HCT116 (cell line): ENCODE measurements around the gene STK32C. TPM values are rescaled to one million over a fixed set of nuclear protein-coding genes. Genes with fewer than 3 reads are reported as not detected.

Experiments
- ATAC-seq: fragments of 200-7000 bp; cut with Tn5 transposase; 2 replicates; pipeline ENCODE4 v1.9.1; 2020; ENCODE audit warnings: mild to moderate bottlenecking, moderate library complexity
- BruUV-seq: library from RNA; stranded (reverse); fragments of 400-500 nt; replicated peaks from 2 replicates; lab custom pipeline; 2021; lab: Mats Ljungman, UMichigan
- CTCF ChIA-PET: fragments of 300-600 bp; sonication (Branson Sonifier 250); formaldehyde crosslinking; loops from one replicate; lab custom pipeline; 2021; ENCODE audit warnings: antibody characterized with exemption; lab: Charles Lee
- POLR2A ChIA-PET: fragments of 300-600, 350-600 bp; sonication (Branson Sonifier 250); formaldehyde crosslinking; loops from one replicate; lab custom pipeline; 2021; ENCODE audit warnings: antibody characterized with exemption; lab: Charles Lee
- RAD21 ChIA-PET, 2 experiments: fragments of 300-600 bp; sonication (Branson Sonifier 250); formaldehyde crosslinking; loops; one replicate each; lab custom pipeline; 2023; ENCODE audit warnings: low total read pairs in 2 of 2; ENCODE audit not compliant: uncharacterized antibody in 2 of 2, unreplicated experiment in 2 of 2, low non-redundant PET in 1 of 2; lab: Charles Lee
- DNase-seq: peaks from one replicate; pipeline ENCODE4 v3.0.0-alpha.2; 2010; ENCODE audit warnings: low read depth, low spot score
- H2AFZ ChIP-seq: fragments of 200-600 bp; shearing (Covaris generic), sonication (generic); 2 replicates; pipeline ENCODE4 v1.6.1; 2017; ENCODE audit warnings: low read depth, mixed run types, mixed read lengths, antibody characterized with exemption, low read length; ENCODE audit not compliant: poor library complexity, severe bottlenecking
- H3K27ac ChIP-seq: 2 replicates; pipeline ENCODE4 v1.5.1; 2012; ENCODE audit warnings: low read depth, low read length
- H3K27me3 ChIP-seq: fragments of 200-600 bp; sonication (generic); 2 replicates; pipeline ENCODE4 v1.6.1; 2016; ENCODE audit warnings: mixed run types, low read length, mixed read lengths; ENCODE audit not compliant: insufficient read depth
- H3K36me3 ChIP-seq, 2 experiments: fragments of 200-500 bp in 1 of 2; fragments of 200-600 bp in 1 of 2; sonication (Bioruptor generic) in 1 of 2; sonication (generic) in 1 of 2; 2 replicates each; pipeline versions ENCODE4 v1.5.1 to v1.6.1; 2014 to 2016; ENCODE audit warnings: low read length in 2 of 2, inconsistent platforms in 1 of 2, mixed read lengths in 1 of 2, mixed run types in 1 of 2; ENCODE audit not compliant: insufficient read depth in 2 of 2, control insufficient read depth in 1 of 2
- H3K4me1 ChIP-seq, 2 experiments: fragments of 200-600 bp in 1 of 2; sonication (generic) in 1 of 2; 2 replicates each; pipeline versions ENCODE4 v1.5.1 to v1.6.1; 2012 to 2017; ENCODE audit warnings: low read length in 2 of 2, inconsistent platforms in 1 of 2, mild to moderate bottlenecking in 1 of 2, mixed read lengths in 1 of 2, mixed run types in 1 of 2, moderate library complexity in 1 of 2; ENCODE audit not compliant: insufficient read depth in 2 of 2, control insufficient read depth in 1 of 2
- H3K4me2 ChIP-seq: fragments of 200-600 bp; sonication (generic); 2 replicates; pipeline ENCODE4 v1.6.1; 2017; ENCODE audit warnings: mixed run types, low read length, mixed read lengths
- H3K4me3 ChIP-seq, 2 experiments: fragments of 200-600 bp in 1 of 2; sonication (generic) in 1 of 2; replicated peaks in 1 of 2; 2 replicates each; pipeline ENCODE4 v1.5.1; 2011 to 2016; ENCODE audit warnings: low read length in 2 of 2, control low read depth in 1 of 2, low read depth in 1 of 2, mild to moderate bottlenecking in 1 of 2, mixed read lengths in 1 of 2, mixed run types in 1 of 2
- H3K79me2 ChIP-seq: fragments of 200-600 bp; sonication (generic); 2 replicates; pipeline ENCODE4 v1.6.1; 2017; ENCODE audit warnings: mild to moderate bottlenecking, mixed run types, low read length, moderate library complexity, mixed read lengths; ENCODE audit not compliant: insufficient read depth
- H3K9ac ChIP-seq: fragments of 200-600 bp; sonication (generic); 2 replicates; pipeline ENCODE4 v1.6.1; 2016; ENCODE audit warnings: low read length, mixed read lengths
- H3K9me2 ChIP-seq: fragments of 200-600 bp; sonication (generic), shearing (Covaris generic); 2 replicates; pipeline ENCODE4 v1.6.1; 2017; ENCODE audit warnings: mixed run types, mild to moderate bottlenecking, moderate library complexity; ENCODE audit not compliant: insufficient read depth
- H3K9me3 ChIP-seq, 2 experiments: fragments of 200-500 bp in 1 of 2; fragments of 200-600 bp in 1 of 2; sonication (Bioruptor generic) in 1 of 2; sonication (generic) in 1 of 2; 2 replicates each; pipeline ENCODE4 v1.6.1; 2014 to 2017; ENCODE audit warnings: low read length in 2 of 2, mixed read lengths in 2 of 2, inconsistent platforms in 1 of 2, low read depth in 1 of 2, mild to moderate bottlenecking in 1 of 2, mixed run types in 1 of 2, moderate library complexity in 1 of 2; ENCODE audit not compliant: control insufficient read depth in 1 of 2, insufficient read depth in 1 of 2
- H4K20me1 ChIP-seq: fragments of 200-600 bp; sonication (generic), shearing (Covaris generic); 2 replicates; pipeline ENCODE4 v1.6.1; 2017; ENCODE audit warnings: mixed run types, mild to moderate bottlenecking, moderate library complexity; ENCODE audit not compliant: insufficient read depth
- CEBPB ChIP-seq: IDR thresholded peaks from 2 replicates; pipeline ENCODE4 v1.6.1; 2012; ENCODE audit warnings: low read depth
- POLR2A ChIP-seq: IDR thresholded peaks from 2 replicates; pipeline ENCODE4 v1.7.0; 2011; ENCODE audit warnings: borderline replicate concordance; ENCODE audit not compliant: insufficient read depth, insufficient read length; ENCODE audit errors: extremely low read depth
- POLR2AphosphoS5 ChIP-seq: IDR thresholded peaks from 2 replicates; pipeline ENCODE4 v1.6.1; 2011; ENCODE audit warnings: mild to moderate bottlenecking, low read depth, low read length, moderate library complexity
- ZBTB33 ChIP-seq: IDR thresholded peaks from 2 replicates; pipeline ENCODE4 v1.6.1; 2011; ENCODE audit warnings: mild to moderate bottlenecking, low read length, moderate library complexity; ENCODE audit not compliant: insufficient replicate concordance; ENCODE audit errors: extremely low read depth
- ZFX ChIP-seq: fragments of 450-650 bp; IDR thresholded peaks from 2 replicates; pipeline ENCODE4 v1.6.1; 2017
- intact Hi-C: fragments of 100-400 bp; cut with micrococcal nuclease; formaldehyde crosslinking; loops from 2 replicates; pipeline ENCODE4 v1.10.0; 2022
- total RNA-seq: library from RNA; stranded (reverse); gene quantifications from one replicate; pipeline ENCODE4 v1.2.1, GENCODE V29; 2021; ENCODE audit not compliant: unreplicated experiment

The STK32C gene
- total RNA-seq, 1 experiment from 2014 or later: 29.7 TPM

- intact Hi-C loops: no loop called here
- H3K9me3 ChIP-seq: no peaks in the 10 kb centered on the region
- no peaks in the 10 kb centered on the region for H3K27me3 ChIP-seq
- H4K20me1 ChIP-seq: no peaks in the 10 kb centered on the region
- no peak overlapping the region for H3K9ac ChIP-seq
- H2AFZ ChIP-seq: no peak overlapping the region
- no peak for TF ChIP-seq POLR2A
- no peak for TF ChIP-seq POLR2AphosphoS5
- no peak for TF ChIP-seq ZBTB33
- no peak for ATAC-seq
- ChIA-PET RAD21 (no interaction called here), POLR2A (no interaction called here), CTCF (no interaction called here)
- H3K4me3 ChIP-seq: no peak overlapping the region
- no peaks in the 10 kb centered on the region for H3K36me3 ChIP-seq
- H3K4me2 ChIP-seq: no peak overlapping the region
- DNase-seq: no peak
- H3K27ac ChIP-seq: no peak overlapping the region
- no peaks in the 10 kb centered on the region for H3K79me2 ChIP-seq
- BruUV-seq: no TSS peak
- H3K9me2 ChIP-seq: no peaks in the 10 kb centered on the region
- no peaks in the 10 kb centered on the region for H3K4me1 ChIP-seq
Measured at GRCh38 chr10:132183046-132183445, 124.7 kb downstream of the STK32C start.

DNA sequence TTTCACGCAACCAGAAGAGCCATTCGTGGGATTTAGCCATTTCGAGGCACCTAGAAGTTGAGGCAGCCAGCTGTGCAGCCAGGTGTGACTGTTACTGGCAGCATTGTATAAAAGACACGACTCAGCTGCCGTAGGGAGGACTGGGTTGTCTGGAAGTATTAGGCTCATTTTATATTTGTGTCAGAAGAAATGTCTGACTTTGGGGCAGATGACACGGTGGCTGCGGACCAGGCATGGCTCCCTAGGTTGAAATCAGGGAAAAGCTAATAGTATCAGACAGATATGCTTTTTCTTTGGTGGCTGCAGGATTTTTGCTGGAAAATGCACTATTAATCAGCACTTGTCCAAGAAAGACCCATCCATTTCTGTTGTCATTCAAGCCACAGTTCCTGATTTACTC, 125.2 kb downstream of the STK32C start:
- Histone ChIP-seq H2AFZ (no peak overlapping the region), H3K27me3 (no peaks in the 10 kb centered on the region), H3K4me1 (no peaks in the 10 kb centered on the region), H4K20me1 (no peaks in the 10 kb centered on the region), H3K79me2 (no peaks in the 10 kb centered on the region), H3K4me3 (no peak overlapping the region), H3K4me2 (no peak overlapping the region), H3K36me3 (no peaks in the 10 kb centered on the region), H3K27ac (no peak overlapping the region), H3K9ac (no peak overlapping the region), H3K9me2 (no peaks in the 10 kb centered on the region), H3K9me3 (no peaks in the 10 kb centered on the region)
- BruUV-seq: no TSS peak
- DNase-seq (no peak), ATAC-seq (no peak)
- intact Hi-C loops: no loop called here
- POLR2A ChIA-PET: no interaction called here
- CTCF ChIA-PET: no interaction called here
- TF ChIP-seq CEBPB (no peak), ZFX (no peak)
- RAD21 ChIA-PET: no interaction called here
